SW 1271 (cell line): Measurements from ENCODE around the gene NUDT2.

Experiments
- DNase-seq, 2 experiments: peaks; one replicate each; lab custom pipeline; 2025; lab: John Stamatoyannopoulos, UW

NUDT2 gene

GRCh38 chr9:34385561-34386230 is 56.3 kb downstream of the NUDT2 start:
- no peak for DNase-seq

- no peak for DNase-seq
Measured at GRCh38 chr9:34386656-34387055, 57.3 kb downstream of the NUDT2 start.

- DNase-seq, result no peak
Measured at GRCh38 chr9:34387239-34387638, 57.9 kb downstream of the NUDT2 start.

- DNase-seq, result no peak
Measured at GRCh38 chr9:34392511-34392910, 63.1 kb downstream of the NUDT2 start.
